GM19238 (cell line): Measurements from ENCODE around the gene INO80D.
"Not testable (repeated sequence)": the region's sequence is repeated elsewhere in the genome, so short reads cannot be mapped to it uniquely, and the experiment has no call there.

Source experiments
- DNase-seq: peaks from one replicate; pipeline ENCODE4 v3.0.0; 2011; ENCODE audit warnings: low spot score; ENCODE audit not compliant: insufficient read length

The INO80D gene

GRCh38 chr2:205978728-205979127 lies 107.2 kb downstream of the INO80D start:
- not testable (repeated sequence) for DNase-seq

DNA sequence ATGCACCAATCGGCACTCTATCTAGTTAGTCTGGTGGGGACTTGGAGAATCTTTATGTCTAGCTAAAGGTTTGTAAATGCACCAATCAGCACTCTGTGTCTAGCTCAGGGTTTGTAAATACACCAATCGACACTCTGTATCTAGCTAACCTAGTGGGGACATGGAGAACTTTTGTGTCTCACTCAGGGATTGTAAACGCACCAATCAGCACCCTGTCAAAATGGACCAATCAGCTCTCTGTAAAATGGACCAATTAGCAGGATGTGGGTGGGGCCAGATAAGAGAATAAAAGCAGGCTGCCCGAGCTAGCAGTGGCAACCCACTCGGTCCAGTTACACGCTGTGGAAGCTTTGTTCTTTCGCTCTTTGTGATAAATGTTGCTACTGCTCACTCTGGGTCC lies 108.3 kb downstream of the INO80D start:
- not testable (repeated sequence) for DNase-seq

DNA sequence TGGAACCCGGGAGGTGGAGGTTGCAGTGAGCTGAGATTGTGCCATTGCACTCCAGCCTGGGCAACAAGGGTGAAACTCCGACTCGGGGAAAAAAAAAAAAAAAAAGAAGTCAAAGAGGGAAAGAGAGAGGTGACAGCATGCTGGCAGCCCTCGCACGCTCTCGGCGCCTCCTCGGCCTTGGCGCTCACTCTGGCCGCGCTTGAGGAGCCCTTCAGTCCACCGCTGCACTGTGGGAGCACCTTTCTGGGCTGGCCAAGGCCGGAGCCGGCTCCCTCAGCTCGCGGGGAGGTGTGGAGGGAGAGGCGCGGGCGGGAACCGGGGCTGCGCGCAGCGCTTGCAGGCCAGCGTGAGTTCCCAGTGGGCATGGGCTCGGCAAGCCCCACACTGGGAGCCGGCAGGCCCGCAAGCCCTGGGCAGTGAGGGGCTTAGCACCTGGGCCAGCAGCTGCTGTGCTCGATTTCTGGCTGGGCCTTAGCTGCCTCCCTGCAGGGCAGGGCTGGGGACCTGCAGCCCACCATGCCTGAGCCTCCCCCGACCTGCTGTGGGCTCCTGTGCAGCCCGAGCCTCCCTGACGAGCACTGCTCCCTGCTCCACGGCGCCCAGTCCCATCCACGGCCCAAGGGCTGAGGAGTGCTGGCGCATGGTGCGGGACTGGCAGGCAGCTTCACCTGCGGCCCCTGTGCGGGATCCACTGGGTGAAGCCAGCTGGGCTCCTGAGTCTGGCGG lies 108.9 kb downstream of the INO80D start:
- not testable (repeated sequence) for DNase-seq

GRCh38 chr2:205976120-205976814 lies 109.7 kb downstream of the INO80D start:
- DNase-seq: no peak

DNA sequence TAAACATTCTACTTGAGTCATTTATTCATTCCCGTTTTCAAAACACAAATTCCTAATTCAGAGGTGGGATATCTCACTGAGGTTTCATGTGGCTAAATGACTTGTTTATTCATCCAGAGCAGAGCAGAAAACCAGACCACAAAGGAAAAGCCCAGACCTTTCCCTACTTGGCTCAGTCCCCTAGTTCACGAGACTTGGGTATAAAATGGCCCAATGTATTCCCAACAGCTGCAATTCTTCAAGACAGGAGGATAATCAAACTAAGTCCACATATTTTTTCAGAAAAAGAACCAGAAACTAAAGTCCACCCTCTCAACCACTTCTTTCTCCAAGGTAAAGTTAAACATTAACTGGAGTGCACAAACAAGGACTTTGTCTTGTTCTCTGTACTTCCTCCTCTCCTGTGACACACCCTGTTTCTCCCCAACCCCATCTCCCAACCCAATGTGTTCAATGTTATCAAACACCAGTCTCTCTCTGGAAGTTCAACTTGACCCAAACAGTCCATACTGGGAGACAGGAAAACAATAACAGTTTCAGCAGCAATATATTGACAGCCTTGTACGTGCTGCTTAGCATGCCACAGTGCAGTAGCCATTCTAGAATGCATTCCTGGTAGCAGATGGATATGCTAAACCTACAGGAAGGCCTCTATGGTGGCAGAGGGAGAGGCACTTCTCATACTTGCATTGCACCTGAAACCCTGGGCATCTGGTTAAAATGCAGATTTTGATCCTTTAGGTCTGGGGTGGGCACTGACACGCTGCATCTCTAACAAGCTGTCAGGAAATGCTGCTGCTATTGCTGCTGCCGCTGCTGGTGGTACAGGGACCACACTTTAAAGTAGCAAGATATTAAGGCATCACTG lies 110.7 kb downstream of the INO80D start:
- peak; percentile 23 for DNase-seq

- no peak for DNase-seq
Observed at GRCh38 chr2:205972113-205972512, 113.9 kb downstream of the INO80D start.

DNA sequence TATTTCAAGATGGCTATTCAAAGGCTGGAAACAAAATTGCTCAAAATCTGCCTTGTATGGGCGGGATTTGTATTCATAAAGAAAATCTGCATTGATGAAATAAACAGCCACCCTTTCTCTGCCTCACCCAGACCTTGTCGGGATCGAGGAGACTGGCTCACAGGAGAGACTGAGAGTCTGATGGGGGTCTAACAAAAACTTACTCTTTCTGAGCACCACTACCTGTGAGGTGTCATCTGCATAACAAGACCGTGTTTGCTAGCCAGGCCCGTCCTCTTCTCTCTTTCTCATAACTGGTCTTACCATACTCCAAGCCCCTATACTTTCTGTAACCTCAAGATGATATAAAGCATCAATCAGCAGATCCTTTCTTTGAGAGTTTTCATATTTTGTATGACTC lies 115.6 kb downstream of the INO80D start:
- DNase-seq: no peak

GRCh38 chr2:205969584-205969983 lies 116.4 kb downstream of the INO80D start:
- no peak for DNase-seq

DNA sequence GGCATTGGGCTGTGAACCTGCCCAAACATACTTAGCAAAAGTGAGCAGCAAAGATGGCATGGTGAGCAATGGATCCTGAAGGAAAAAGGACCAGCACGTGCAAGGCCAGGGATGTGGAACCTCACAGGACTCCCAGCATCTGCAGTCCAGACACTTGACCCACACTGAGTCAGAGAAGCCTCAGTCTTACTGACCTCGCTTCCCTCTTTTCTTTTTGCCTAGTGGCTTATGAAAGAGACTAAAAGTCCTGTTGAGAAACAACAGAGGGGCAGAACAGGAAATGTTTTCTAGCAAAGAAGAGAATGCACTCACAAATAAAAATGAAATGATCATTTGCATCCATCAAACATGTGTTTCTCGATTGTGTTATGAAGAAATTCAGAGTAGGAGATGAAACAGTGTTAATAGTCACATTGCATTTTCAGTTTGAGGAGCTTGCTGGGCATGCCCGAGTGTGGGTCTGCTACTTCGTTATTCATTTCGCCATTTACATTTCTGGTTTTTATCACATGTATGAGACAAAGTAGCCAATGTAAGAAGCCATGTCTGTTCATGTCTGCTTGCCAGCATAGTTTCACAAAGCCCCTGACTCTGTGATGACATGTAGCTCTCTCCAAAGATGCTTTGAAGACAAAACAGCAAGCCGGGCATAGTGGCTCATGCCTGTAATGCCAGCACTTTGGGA lies 118.4 kb downstream of the INO80D start:
- no peak for DNase-seq

- DNase-seq: no peak
Observed at GRCh38 chr2:205965707-205966106, 120.3 kb downstream of the INO80D start.

DNA sequence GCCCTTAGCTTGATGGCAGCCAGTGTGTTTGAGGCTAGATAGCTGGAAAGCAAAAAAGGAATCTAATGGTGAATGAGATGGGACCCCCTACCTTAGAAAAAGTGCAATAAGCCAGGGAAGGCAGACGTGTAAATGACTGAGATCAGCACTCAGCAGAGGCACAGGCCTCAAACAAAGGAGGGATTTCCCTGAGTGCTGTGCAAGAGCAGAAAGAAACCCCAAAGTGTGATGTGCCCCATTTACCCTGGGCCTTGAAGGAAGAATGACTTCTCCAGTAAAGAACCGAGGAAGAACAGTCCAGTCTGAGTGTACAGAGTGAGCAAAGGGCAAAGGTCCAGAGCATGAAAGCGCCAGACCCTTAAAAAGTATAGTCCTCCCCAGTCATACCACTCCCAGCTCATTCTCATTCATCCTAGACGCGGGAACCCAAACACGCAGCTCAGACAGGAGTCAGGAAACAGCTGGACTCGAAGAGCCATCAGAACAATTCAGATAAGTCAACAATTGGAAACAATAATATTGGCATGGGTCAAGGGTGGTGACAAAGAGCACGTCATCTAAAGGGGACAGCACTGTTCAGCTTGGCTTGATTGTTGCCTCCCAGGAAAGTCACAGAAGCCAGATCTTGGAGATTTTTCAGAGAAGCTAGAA lies 121.7 kb downstream of the INO80D start:
- no peak for DNase-seq

DNA sequence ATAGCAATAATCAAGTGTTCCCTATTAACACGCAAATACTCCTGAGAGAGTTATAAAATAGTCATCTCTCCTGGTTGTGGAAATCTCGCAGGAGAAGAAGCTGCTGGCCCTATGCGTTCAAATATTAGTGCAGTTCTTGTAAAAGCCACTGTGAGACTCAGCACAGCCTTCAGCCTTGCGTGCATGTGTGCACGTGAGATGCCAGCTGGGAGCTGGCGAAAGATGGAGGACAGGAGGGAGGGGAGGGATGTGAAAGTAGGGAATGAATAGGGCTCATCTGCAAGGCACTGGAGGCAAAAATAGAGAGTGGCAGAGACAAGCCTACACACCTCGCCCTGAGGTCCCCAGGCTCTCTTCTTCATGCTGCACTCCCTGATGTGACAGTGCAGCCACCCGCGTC lies 126.5 kb downstream of the INO80D start:
- no peak for DNase-seq

- no peak for DNase-seq
Observed at GRCh38 chr2:205957452-205958154, 128.4 kb downstream of the INO80D start.

GRCh38 chr2:205954707-205955106 lies 131.3 kb downstream of the INO80D start:
- no peak for DNase-seq

DNA sequence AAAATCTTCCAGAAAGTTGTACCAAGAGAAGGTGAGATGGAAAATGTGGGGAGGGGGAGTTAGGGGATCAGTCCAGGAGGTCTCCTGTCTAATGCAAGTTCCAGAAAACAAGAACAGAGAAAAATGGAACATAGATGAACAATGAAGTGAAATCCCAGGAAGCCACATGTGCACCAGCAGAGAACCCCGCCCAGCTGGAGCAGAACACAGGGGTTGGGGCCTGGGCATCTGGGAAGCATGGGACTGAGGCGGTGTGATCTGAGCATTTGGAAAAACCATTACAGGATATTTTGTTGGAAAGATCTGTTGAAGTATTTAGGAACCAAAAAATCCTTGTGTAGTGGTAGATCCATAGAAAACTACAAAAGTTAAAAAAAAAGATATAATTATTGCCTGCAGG lies 133.7 kb downstream of the INO80D start:
- DNase-seq: no peak

DNA sequence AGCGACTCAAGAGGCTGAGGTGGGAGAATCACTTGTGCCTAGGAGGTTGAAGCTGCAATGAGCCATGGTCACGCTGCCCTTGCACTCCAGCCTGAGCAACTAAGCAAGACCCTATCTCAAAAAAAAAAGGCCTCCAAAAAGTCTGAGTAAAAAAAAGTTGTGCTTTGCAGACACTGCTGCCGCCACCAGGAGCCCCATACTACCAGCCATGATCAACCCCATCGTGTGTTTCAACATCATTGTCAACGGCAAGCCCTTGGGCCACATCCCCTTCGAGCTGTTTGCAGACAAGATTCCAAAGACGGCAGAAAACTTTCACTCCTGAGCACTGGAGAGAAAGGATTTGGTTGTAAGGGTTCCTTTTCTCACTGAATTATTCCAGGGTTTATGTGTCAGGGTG lies 137.1 kb downstream of the INO80D start:
- no peak for DNase-seq

GRCh38 chr2:205948496-205948837 lies 137.5 kb downstream of the INO80D start:
- no peak for DNase-seq

DNA sequence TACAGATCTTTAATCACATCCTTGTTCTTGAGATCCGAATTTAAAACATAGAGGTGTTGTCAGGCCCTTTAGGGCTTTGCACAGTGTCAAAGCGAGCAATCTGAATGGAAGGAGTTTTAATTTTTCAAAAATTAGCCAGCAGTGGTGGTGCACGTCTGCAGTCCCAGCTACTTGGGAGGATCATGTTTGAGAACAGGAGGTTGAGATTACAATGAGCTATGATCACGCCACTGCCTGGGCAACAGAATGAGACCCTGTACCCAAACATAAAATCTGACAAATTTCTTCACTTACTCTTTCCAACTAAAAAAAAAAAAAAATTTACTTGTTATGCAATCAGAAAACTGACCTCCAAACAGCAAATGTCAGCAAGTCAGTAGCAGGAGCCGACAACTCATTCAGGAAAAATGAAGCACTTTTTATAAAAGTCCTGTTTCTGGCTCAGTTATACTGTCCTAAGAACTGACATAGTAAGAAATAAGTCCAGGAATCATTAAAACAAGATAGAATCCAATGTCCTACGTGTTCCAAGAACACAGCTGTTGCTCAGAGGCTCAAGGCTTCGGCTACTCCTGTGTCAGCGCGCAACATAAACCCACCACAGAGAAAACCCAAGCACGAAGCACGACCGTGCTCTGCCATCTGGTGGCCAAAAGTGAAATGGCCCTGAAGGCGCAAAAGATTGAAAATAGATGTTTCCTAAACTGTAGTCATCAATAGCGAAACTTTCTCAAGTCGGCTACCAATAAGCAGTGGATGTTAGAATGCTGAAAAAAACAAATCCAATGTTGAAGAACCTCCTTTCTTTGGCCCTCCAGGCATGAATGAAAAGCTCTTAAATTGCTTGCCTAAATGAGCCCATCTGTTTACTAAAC lies 138.1 kb downstream of the INO80D start:
- DNase-seq: peak; percentile 42

GRCh38 chr2:205946226-205946625 lies 139.7 kb downstream of the INO80D start:
- DNase-seq: no peak
